Panc1 (cell line): ENCODE results near the gene CCDC57. TPM values are rescaled to one million over a fixed set of nuclear protein-coding genes. Genes with fewer than 3 reads are reported as not detected.
A peak's percentile ranks its signal among the peaks of the same experiment; 100 is the strongest.

ENCODE experiments used
- ATAC-seq: fragments of 200-7000 bp; cut with Tn5 transposase; 2 replicates; pipeline ENCODE4 v1.9.1; 2020; ENCODE audit warnings: mild to moderate bottlenecking, moderate library complexity
- BruUV-seq: library from RNA; stranded (reverse); fragments of 400-500 nt; replicated peaks from 2 replicates; lab custom pipeline; 2021; lab: Mats Ljungman, UMichigan
- CTCF ChIA-PET: fragments of 300-600 bp; sonication (Branson Sonifier 250); formaldehyde crosslinking; loops from one replicate; lab custom pipeline; 2022; ENCODE audit warnings: antibody characterized with exemption; lab: Charles Lee
- POLR2A ChIA-PET: fragments of 300-600 bp; sonication (Branson Sonifier 250); formaldehyde crosslinking; loops from one replicate; lab custom pipeline; 2022; ENCODE audit warnings: antibody characterized with exemption; lab: Charles Lee
- DNase-seq: peaks from one replicate; pipeline ENCODE4 v3.0.0-alpha.2; 2010; ENCODE audit warnings: low read depth, low spot score
- H3K27ac ChIP-seq: 2 replicates; pipeline ENCODE4 v1.5.1; 2011; ENCODE audit warnings: mild to moderate bottlenecking, low read length, inconsistent platforms
- H3K27me3 ChIP-seq: fragments of 200-500 bp; sonication (Bioruptor generic); 2 replicates; pipeline ENCODE4 v1.6.0; 2014; ENCODE audit warnings: low read length, inconsistent platforms; ENCODE audit not compliant: control insufficient read depth, insufficient read depth
- H3K36me3 ChIP-seq: fragments of 200-500 bp; sonication (Bioruptor generic); 2 replicates; pipeline ENCODE4 v1.5.1; 2014; ENCODE audit warnings: inconsistent platforms, mild to moderate bottlenecking, low read length, moderate library complexity; ENCODE audit not compliant: control insufficient read depth, insufficient read depth
- H3K4me1 ChIP-seq: 2 replicates; pipeline ENCODE4 v1.5.1; 2011; ENCODE audit warnings: inconsistent platforms, mild to moderate bottlenecking, low read length, moderate library complexity; ENCODE audit not compliant: control insufficient read depth, insufficient read depth
- H3K4me3 ChIP-seq, 2 experiments: 2 replicates each; pipeline ENCODE4 v1.5.1; 2011 to 2012; ENCODE audit warnings: low read depth in 2 of 2, low read length in 2 of 2, mild to moderate bottlenecking in 2 of 2, inconsistent platforms in 1 of 2, moderate library complexity in 1 of 2
- H3K9me3 ChIP-seq: fragments of 200-500 bp; sonication (Bioruptor generic); 2 replicates; pipeline ENCODE4 v1.5.1; 2014; ENCODE audit warnings: low read depth, mild to moderate bottlenecking, inconsistent platforms, low read length, moderate library complexity; ENCODE audit not compliant: control insufficient read depth, insufficient read depth
- CTCF ChIP-seq: fragments of 450-650 bp; IDR thresholded peaks from 2 replicates; pipeline ENCODE4 v1.5.1; 2017; ENCODE audit warnings: mild to moderate bottlenecking
- POLR2AphosphoS5 ChIP-seq: IDR thresholded peaks from 2 replicates; pipeline ENCODE4 v1.6.1; 2012; ENCODE audit warnings: mild to moderate bottlenecking, low read depth, low read length, moderate library complexity
- SIN3A ChIP-seq: IDR thresholded peaks from 2 replicates; pipeline ENCODE4 v1.6.1; 2012; ENCODE audit warnings: low read depth, mild to moderate bottlenecking, low read length, moderate library complexity, borderline replicate concordance; ENCODE audit not compliant: insufficient read depth
- TCF7L2 ChIP-seq: IDR thresholded peaks from 2 replicates; pipeline ENCODE4 v1.6.1; 2011; ENCODE audit warnings: mild to moderate bottlenecking, low read depth, low read length, inconsistent platforms
- in situ Hi-C: cut with HindIII; loops from 2 replicates; pipeline ENCODE4 v1.10.0; 2016; ENCODE audit warnings: low sequenced_read_pairs, low pct_unique_long_range_greater_than_20kb
- intact Hi-C: fragments of 100-400 bp; cut with micrococcal nuclease; formaldehyde crosslinking; loops from one replicate; pipeline ENCODE4 v1.10.0; 2022; ENCODE audit not compliant: unreplicated experiment
- total RNA-seq: library from RNA; stranded (reverse); gene quantifications from one replicate; pipeline ENCODE4 v1.2.1, GENCODE V29; 2021; ENCODE audit not compliant: unreplicated experiment
- TF ChIP-seq, protein P1 (sequence below), 2 experiments: IDR thresholded peaks; 2 replicates each; pipeline ENCODE4 v1.6.1; 2011 to 2012; ENCODE audit warnings: low read depth in 2 of 2, control low read depth in 1 of 2, low read length in 1 of 2, mild to moderate bottlenecking in 1 of 2, moderate library complexity in 1 of 2; ENCODE audit not compliant: insufficient read depth in 1 of 2

CCDC57 gene
- total RNA-seq, 1 experiment from 2014 or later: 63.6 TPM

DNA sequence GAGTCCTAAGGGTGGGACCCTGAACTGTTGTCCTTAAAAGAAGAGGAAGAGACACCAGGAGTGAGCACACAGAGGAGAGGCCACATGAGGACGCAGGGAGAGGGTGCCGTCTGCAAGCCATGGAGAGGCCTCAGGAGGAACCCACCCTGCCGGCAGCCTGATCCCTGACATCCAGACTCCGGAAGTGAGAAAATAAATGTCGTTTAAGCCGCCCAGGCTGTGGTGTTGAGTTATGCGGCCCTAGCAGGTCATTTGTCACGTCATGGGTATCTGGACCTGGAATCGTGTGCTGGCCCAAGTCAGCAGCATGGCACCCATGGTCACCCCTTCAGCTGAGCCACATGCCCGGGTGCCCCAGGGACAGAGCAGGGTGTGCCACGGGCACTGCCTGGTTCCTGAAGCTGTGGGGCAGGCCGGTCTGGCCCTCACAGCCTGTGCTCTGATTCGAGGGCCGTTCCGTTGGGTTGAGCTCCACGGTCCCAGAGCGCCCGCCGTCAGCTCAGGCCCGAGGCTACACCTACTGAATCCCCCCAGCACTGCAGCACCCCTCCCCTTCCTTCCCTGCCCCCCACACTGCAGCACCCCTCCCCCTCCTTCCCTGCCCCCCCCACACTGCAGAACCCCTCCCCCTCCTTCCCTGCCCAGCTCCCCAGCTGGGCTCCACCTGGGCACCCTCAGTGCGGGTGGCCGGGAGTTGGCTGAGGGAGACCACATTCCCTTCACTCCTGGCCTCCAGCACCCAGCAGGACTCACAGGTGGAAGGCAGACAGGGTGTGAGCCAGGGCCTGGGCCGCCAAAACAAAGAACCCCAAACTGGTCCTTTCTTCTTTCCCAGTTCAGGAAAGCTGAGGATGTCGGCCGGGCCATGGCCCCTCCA, 2.7 kb upstream of the CCDC57 start:
- no peaks in the 10 kb centered on the region for H3K27me3 ChIP-seq
- peaks cover 47% of the 10 kb centered on the region for H3K4me1 ChIP-seq
- no peaks in the 10 kb centered on the region for H3K9me3 ChIP-seq
- ATAC-seq (no peak), DNase-seq (no peak)
- POLR2A ChIA-PET: no interaction called here
- BruUV-seq: no TSS peak
- intact Hi-C loops: no loop called here
- CTCF ChIA-PET: no interaction called here
- in situ Hi-C loops: no loop called here
- no peak overlapping the region for H3K4me3 ChIP-seq
- TF ChIP-seq, protein P1, sequence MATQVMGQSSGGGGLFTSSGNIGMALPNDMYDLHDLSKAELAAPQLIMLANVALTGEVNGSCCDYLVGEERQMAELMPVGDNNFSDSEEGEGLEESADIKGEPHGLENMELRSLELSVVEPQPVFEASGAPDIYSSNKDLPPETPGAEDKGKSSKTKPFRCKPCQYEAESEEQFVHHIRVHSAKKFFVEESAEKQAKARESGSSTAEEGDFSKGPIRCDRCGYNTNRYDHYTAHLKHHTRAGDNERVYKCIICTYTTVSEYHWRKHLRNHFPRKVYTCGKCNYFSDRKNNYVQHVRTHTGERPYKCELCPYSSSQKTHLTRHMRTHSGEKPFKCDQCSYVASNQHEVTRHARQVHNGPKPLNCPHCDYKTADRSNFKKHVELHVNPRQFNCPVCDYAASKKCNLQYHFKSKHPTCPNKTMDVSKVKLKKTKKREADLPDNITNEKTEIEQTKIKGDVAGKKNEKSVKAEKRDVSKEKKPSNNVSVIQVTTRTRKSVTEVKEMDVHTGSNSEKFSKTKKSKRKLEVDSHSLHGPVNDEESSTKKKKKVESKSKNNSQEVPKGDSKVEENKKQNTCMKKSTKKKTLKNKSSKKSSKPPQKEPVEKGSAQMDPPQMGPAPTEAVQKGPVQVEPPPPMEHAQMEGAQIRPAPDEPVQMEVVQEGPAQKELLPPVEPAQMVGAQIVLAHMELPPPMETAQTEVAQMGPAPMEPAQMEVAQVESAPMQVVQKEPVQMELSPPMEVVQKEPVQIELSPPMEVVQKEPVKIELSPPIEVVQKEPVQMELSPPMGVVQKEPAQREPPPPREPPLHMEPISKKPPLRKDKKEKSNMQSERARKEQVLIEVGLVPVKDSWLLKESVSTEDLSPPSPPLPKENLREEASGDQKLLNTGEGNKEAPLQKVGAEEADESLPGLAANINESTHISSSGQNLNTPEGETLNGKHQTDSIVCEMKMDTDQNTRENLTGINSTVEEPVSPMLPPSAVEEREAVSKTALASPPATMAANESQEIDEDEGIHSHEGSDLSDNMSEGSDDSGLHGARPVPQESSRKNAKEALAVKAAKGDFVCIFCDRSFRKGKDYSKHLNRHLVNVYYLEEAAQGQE (IDR thresholded peaks at IDR 0.05; ENCODE audit: insufficient read depth in 1 of 2, low read depth in 2 of 2, low read length in 1 of 2): no peak
- no peak for TF ChIP-seq SIN3A
- TF ChIP-seq POLR2AphosphoS5: no peak
- no peak for TF ChIP-seq CTCF
- TF ChIP-seq TCF7L2: no peak
- no peaks in the 10 kb centered on the region; the same call in 1 of the 2 replicates for H3K36me3 ChIP-seq
- peak overlapping the region; percentile 90 for H3K27ac ChIP-seq

GRCh38 chr17:82214012-82214628, 1.5 kb upstream of the CCDC57 start:
- H3K27me3 ChIP-seq: no peaks in the 10 kb centered on the region
- CTCF ChIA-PET: no interaction called here
- H3K4me3 ChIP-seq: no peak overlapping the region
- no peaks in the 10 kb centered on the region; the same call in 1 of the 2 replicates for H3K36me3 ChIP-seq
- in situ Hi-C loops (no loop called here), intact Hi-C loops (no loop called here)
- ATAC-seq (peak; percentile 3; the same call in 1 of the 2 replicates), DNase-seq (no peak)
- H3K9me3 ChIP-seq: no peaks in the 10 kb centered on the region
- TF ChIP-seq CTCF (no peak), SIN3A (no peak), TCF7L2 (no peak), POLR2AphosphoS5 (no peak)
- TF ChIP-seq, protein P1 (IDR thresholded peaks at IDR 0.05; ENCODE audit: insufficient read depth in 1 of 2, low read depth in 2 of 2, low read length in 1 of 2): no peak
- peak overlapping the region; percentile 90 for H3K27ac ChIP-seq
- POLR2A ChIA-PET: interaction anchor here (0.5 kb wide), 1 partner anchor 10 kb away, joined by 5 read pairs; no protein-coding TSS in a partner anchor
- no TSS peak for BruUV-seq
- H3K4me1 ChIP-seq: peaks cover 47% of the 10 kb centered on the region
